H9 (cell line): ENCODE results near the gene ITCH. TPM values are rescaled to one million over a fixed set of nuclear protein-coding genes. Genes with fewer than 3 reads are reported as not detected.

Experiments
- DNase-seq: peaks from one replicate; pipeline ENCODE4 v3.0.0-alpha.2; 2017
- H2AFZ ChIP-seq: one replicate; pipeline ENCODE4 v1.6.1; 2013; ENCODE audit warnings: mild to moderate bottlenecking, low read length, control low read depth, moderate library complexity
- H2AK5ac ChIP-seq: 2 replicates; pipeline ENCODE4 v1.6.1; 2013; ENCODE audit warnings: low read length, control low read depth, mixed read lengths; ENCODE audit not compliant: insufficient read length
- H2BK120ac ChIP-seq: one replicate; pipeline ENCODE4 v1.6.1; 2013; ENCODE audit warnings: low read depth, mild to moderate bottlenecking, low read length, control low read depth, inconsistent platforms; ENCODE audit not compliant: poor library complexity, severe bottlenecking
- H2BK12ac ChIP-seq: 2 replicates; pipeline ENCODE4 v1.6.1; 2013; ENCODE audit warnings: low read length, control low read depth, mixed read lengths, low read depth; ENCODE audit not compliant: insufficient read length
- H2BK15ac ChIP-seq: 2 replicates; pipeline ENCODE4 v1.6.1; 2013; ENCODE audit warnings: low read depth, low read length, control low read depth
- H2BK20ac ChIP-seq: one replicate; pipeline ENCODE4 v1.6.1; 2013; ENCODE audit warnings: low read depth, mild to moderate bottlenecking, low read length, control low read depth, inconsistent platforms; ENCODE audit not compliant: poor library complexity, severe bottlenecking
- H2BK5ac ChIP-seq: 2 replicates; pipeline ENCODE4 v1.6.1; 2013; ENCODE audit warnings: low read length, control low read depth, mixed read lengths; ENCODE audit not compliant: insufficient read length
- H3K14ac ChIP-seq: 2 replicates; pipeline ENCODE4 v1.6.1; 2013; ENCODE audit warnings: low read length, control low read depth; ENCODE audit not compliant: insufficient read depth
- H3K18ac ChIP-seq: 2 replicates; pipeline ENCODE4 v1.6.1; 2013; ENCODE audit warnings: low read depth, mild to moderate bottlenecking, mixed read lengths, low read length, control low read depth; ENCODE audit not compliant: insufficient read length
- H3K23ac ChIP-seq: 2 replicates; pipeline ENCODE4 v1.6.1; 2013; ENCODE audit warnings: low read length, control low read depth, mixed read lengths, low read depth; ENCODE audit not compliant: insufficient read length
- H3K23me2 ChIP-seq: 2 replicates; pipeline ENCODE4 v1.6.1; 2013; ENCODE audit warnings: low read depth, mild to moderate bottlenecking, mixed read lengths, low read length, control low read depth; ENCODE audit not compliant: insufficient read length, poor library complexity, severe bottlenecking
- H3K27ac ChIP-seq: 2 replicates; pipeline ENCODE4 v1.5.1; 2013; ENCODE audit warnings: low read length, control low read depth, mixed read lengths, low read depth; ENCODE audit not compliant: insufficient read length
- H3K27me3 ChIP-seq: 2 replicates; pipeline ENCODE4 v1.6.1; 2013; ENCODE audit warnings: low read length, control low read depth, inconsistent platforms; ENCODE audit not compliant: insufficient read depth
- H3K4ac ChIP-seq: 2 replicates; pipeline ENCODE4 v1.6.1; 2013; ENCODE audit warnings: low read depth, mild to moderate bottlenecking, control low read depth, inconsistent platforms, low read length, moderate library complexity
- H3K4me1 ChIP-seq: 2 replicates; pipeline ENCODE4 v1.6.1; 2013; ENCODE audit warnings: low read length, control low read depth, inconsistent platforms; ENCODE audit not compliant: insufficient read depth
- H3K4me2 ChIP-seq: 2 replicates; pipeline ENCODE4 v1.6.1; 2013; ENCODE audit warnings: low read length, control low read depth, mixed read lengths; ENCODE audit not compliant: insufficient read length, insufficient read depth
- H3K56ac ChIP-seq: 2 replicates; pipeline ENCODE4 v1.6.1; 2013; ENCODE audit warnings: low read depth, mild to moderate bottlenecking, mixed read lengths, low read length, control low read depth; ENCODE audit not compliant: insufficient read length
- H3K79me1 ChIP-seq: 2 replicates; pipeline ENCODE4 v1.6.1; 2013; ENCODE audit warnings: low read depth, mild to moderate bottlenecking, moderate library complexity, low read length, control low read depth, inconsistent platforms; ENCODE audit not compliant: insufficient read depth, poor library complexity, severe bottlenecking
- H3K79me2 ChIP-seq: 2 replicates; pipeline ENCODE4 v1.6.1; 2013; ENCODE audit warnings: low read length, control low read depth, inconsistent platforms; ENCODE audit not compliant: insufficient read depth
- H3K9ac ChIP-seq: 2 replicates; pipeline ENCODE4 v1.6.1; 2013; ENCODE audit warnings: low read length, control low read depth, mixed read lengths; ENCODE audit not compliant: insufficient read length; ENCODE audit errors: extremely low read depth
- H3K9me3 ChIP-seq: one replicate; pipeline ENCODE4 v1.6.1; 2013; ENCODE audit warnings: low read depth, low read length, inconsistent platforms; ENCODE audit not compliant: control insufficient read depth
- H3T11ph ChIP-seq: one replicate; pipeline ENCODE4 v1.6.1; 2013; ENCODE audit warnings: mild to moderate bottlenecking, low read length, control low read depth, inconsistent platforms
- H4K20me1 ChIP-seq: one replicate; pipeline ENCODE4 v1.6.1; 2013; ENCODE audit not compliant: control insufficient read depth, insufficient read length, insufficient read depth
- H4K5ac ChIP-seq: 2 replicates; pipeline ENCODE4 v1.6.1; 2013; ENCODE audit warnings: low read depth, mild to moderate bottlenecking, mixed read lengths, low read length, control low read depth; ENCODE audit not compliant: insufficient read length
- H4K8ac ChIP-seq: replicated peaks from 2 replicates; pipeline ENCODE4 v1.6.1; 2013; ENCODE audit warnings: low read length, control low read depth, mixed read lengths, low read depth; ENCODE audit not compliant: insufficient read length
- H4K91ac ChIP-seq: 2 replicates; pipeline ENCODE4 v1.6.1; 2013; ENCODE audit warnings: low read depth, mild to moderate bottlenecking, moderate library complexity, mixed read lengths, low read length, control low read depth; ENCODE audit not compliant: insufficient read length
- H3K27ac Mint-ChIP-seq, 3 experiments: 2 replicates in 2 of 3; 3 replicates in 1 of 3; pipeline ENCODE4 v1.8.0; 2020 to 2021; ENCODE audit warnings: mixed read lengths in 3 of 3, mild to moderate bottlenecking in 1 of 3, moderate library complexity in 1 of 3
- H3K27me3 Mint-ChIP-seq: 2 replicates; pipeline ENCODE4 v1.8.0; 2021; ENCODE audit warnings: low read depth, mild to moderate bottlenecking, moderate library complexity, mixed read lengths
- H3K36me3 Mint-ChIP-seq, 3 experiments: 2 replicates in 2 of 3; 3 replicates in 1 of 3; pipeline ENCODE4 v1.8.0; 2020 to 2021; ENCODE audit warnings: low read depth in 3 of 3, mixed read lengths in 3 of 3; ENCODE audit not compliant: insufficient read depth in 1 of 3
- H3K4me1 Mint-ChIP-seq, 2 experiments: 2 replicates each; pipeline ENCODE4 v1.8.0; 2020; ENCODE audit warnings: mixed read lengths in 2 of 2
- H3K4me3 Mint-ChIP-seq, 2 experiments: 2 replicates in 1 of 2; 3 replicates in 1 of 2; pipeline ENCODE4 v1.8.0; 2020 to 2021; ENCODE audit warnings: mild to moderate bottlenecking in 2 of 2, mixed read lengths in 2 of 2, moderate library complexity in 1 of 2
- H3K9me3 Mint-ChIP-seq, 2 experiments: 2 replicates in 1 of 2; 3 replicates in 1 of 2; pipeline ENCODE4 v1.8.0; 2020; ENCODE audit warnings: mild to moderate bottlenecking in 2 of 2, mixed read lengths in 2 of 2, moderate library complexity in 1 of 2
- WGBS: extraction: QIAGEN DNeasy Blood & Tissue Kit; methylation state at CpG from one replicate; pipeline ENCODE4 v1.1.7; 2013; ENCODE audit warnings: missing lambda C conversion rate, low lambda C conversion rate, mixed read lengths; ENCODE audit not compliant: insufficient read length; ENCODE audit errors: extremely low coverage; 5-methylcytosine and 5-hydroxymethylcytosine counted together
- total RNA-seq: library from RNA; stranded (reverse); gene quantifications from 2 replicates; pipeline ENCODE4 v1.2.1, GENCODE V29; 2021
- TF ChIP-seq, protein P1 (sequence below): fragments of 200-600 bp; sonication (generic); conservative IDR thresholded peaks from 3 replicates; pipeline ENCODE4 v1.8.0; 2021; ENCODE audit warnings: antibody characterized with exemption, mild to moderate bottlenecking

Gene ITCH
- total RNA-seq, 1 experiment from 2014 or later, result 55.9 TPM

DNA sequence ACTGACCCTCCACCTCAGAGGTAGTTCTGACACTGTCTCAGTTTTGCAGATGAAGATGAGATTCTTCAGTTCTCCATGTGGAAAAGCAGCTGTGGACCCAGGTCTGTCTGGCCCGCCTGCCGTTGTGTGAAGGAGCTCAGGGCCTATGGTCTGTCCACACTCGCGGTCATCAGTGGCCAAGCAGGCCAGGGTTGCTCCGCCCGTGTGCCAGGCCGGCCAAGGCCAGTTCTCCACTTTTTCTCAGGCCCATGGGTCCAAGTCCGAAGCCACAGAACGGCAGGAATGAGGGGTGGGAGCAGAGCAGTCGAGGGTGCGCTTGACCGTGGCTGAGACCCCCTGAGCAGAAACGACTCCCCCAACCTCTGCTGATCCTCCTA, 186.8 kb downstream of the ITCH start:
- H2BK20ac ChIP-seq, result no peak overlapping the region
- no peak overlapping the region for H2BK5ac ChIP-seq
- Mint-ChIP-seq H3K27ac (peak overlapping the region in 2 of 3 experiments; percentile 72 to 81; a peak in 4 of 7 replicates), H3K27me3 (peaks cover 9% of the 10 kb centered on the region), H3K4me1 (peaks cover 19 to 20% of the 10 kb centered on the region in 2 experiments), H3K4me3 (no peak overlapping the region), H3K36me3 (no peaks in the 10 kb centered on the region; a peak in 1 of 7 replicates), H3K9me3 (peaks cover 0 to 1% of the 10 kb centered on the region in 2 experiments; a peak in 1 of 5 replicates)
- no peaks in the 10 kb centered on the region for H3K79me2 ChIP-seq
- no peak overlapping the region for H2AK5ac ChIP-seq
- H2BK15ac ChIP-seq, result no peak overlapping the region
- no peak overlapping the region for H2BK12ac ChIP-seq
- no peak overlapping the region for H3K56ac ChIP-seq
- no peak overlapping the region for H3K9ac ChIP-seq
- H4K8ac ChIP-seq, result no peak overlapping the region
- H3K4ac ChIP-seq, result no peak overlapping the region
- no peaks in the 10 kb centered on the region for H3K79me1 ChIP-seq
- no peak overlapping the region for H2AFZ ChIP-seq
- H3K23me2 ChIP-seq, result no peaks in the 10 kb centered on the region
- TF ChIP-seq, protein P1, sequence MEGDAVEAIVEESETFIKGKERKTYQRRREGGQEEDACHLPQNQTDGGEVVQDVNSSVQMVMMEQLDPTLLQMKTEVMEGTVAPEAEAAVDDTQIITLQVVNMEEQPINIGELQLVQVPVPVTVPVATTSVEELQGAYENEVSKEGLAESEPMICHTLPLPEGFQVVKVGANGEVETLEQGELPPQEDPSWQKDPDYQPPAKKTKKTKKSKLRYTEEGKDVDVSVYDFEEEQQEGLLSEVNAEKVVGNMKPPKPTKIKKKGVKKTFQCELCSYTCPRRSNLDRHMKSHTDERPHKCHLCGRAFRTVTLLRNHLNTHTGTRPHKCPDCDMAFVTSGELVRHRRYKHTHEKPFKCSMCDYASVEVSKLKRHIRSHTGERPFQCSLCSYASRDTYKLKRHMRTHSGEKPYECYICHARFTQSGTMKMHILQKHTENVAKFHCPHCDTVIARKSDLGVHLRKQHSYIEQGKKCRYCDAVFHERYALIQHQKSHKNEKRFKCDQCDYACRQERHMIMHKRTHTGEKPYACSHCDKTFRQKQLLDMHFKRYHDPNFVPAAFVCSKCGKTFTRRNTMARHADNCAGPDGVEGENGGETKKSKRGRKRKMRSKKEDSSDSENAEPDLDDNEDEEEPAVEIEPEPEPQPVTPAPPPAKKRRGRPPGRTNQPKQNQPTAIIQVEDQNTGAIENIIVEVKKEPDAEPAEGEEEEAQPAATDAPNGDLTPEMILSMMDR, result no peak
- H3K14ac ChIP-seq, result no peak overlapping the region
- no peak overlapping the region for H3K27ac ChIP-seq
- H3K27me3 ChIP-seq, result no peaks in the 10 kb centered on the region
- H3K23ac ChIP-seq, result no peak overlapping the region
- H2BK120ac ChIP-seq, result no peak overlapping the region
- peaks cover 2% of the 10 kb centered on the region; the same call in 1 of the 2 replicates for H3K4me1 ChIP-seq
- no CpG with 5 or more reads among the region's 13 CpGs for WGBS
- H4K91ac ChIP-seq, result no peak overlapping the region
- no peaks in the 10 kb centered on the region for H4K20me1 ChIP-seq
- no peak overlapping the region for H4K5ac ChIP-seq
- no peak for DNase-seq
- H3K18ac ChIP-seq, result peak overlapping the region; percentile 77
- H3T11ph ChIP-seq, result no peak overlapping the region
- H3K9me3 ChIP-seq, result no peaks in the 10 kb centered on the region
- H3K4me2 ChIP-seq, result no peak overlapping the region
